Suppressor macrophage treated with lipopolysaccharide for 1 hour (primary cell): ENCODE results near the gene RAB11FIP4.

ENCODE experiments used
- DNase-seq, 3 donors: peaks; one replicate each; pipeline ENCODE4 v3.0.0-alpha.2; 2020 to 2022

RAB11FIP4 gene

DNA sequence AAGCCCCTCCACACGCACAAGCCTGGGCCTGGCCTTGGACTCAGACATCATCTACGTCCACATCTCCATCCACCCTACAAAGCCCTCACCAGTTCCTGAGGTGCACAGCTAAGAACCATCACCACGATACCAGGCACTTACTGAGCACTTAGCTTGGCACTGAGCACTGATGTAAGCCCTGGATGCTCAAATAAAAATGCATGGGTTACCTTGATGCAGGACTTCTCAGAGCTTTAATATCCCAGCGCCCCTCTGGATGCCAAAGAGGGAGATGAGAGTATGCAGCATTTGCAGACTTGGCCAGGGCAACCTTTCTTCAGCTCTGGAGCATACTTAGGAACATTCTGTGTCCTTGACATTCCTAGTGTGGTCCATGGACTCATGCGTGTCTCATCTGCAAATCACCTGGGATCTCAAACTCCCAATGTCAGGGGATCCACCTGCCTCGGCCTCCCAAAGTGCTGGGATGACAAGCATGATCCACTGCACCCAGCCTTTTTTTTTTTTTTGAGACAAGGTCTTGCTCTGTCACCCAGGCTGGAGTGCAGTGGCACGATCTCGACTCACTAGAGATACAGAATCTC, 69.8 kb downstream of the RAB11FIP4 start:
- no peak for DNase-seq

DNA sequence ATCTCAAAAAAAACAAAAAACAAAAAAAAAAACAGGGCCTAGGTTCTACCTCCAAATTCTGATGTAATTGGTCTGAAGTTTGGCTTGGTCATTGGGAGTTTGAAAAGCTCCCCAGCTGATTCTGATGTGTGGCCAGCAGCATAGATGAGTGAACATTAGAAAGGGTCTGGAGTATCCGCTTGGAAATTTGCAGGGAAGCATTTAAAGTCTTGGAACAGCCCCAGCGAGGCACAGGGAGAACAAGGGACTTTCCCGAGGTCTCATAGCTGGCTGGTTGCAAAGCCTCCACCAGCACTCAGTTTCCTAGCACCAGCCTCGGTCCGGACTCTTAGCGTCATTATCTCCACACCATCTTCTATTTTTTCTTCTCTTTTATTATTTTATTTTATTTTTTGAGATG, 70.8 kb downstream of the RAB11FIP4 start:
- no peak for DNase-seq

GRCh38 chr17:31466096-31466760, 74.8 kb downstream of the RAB11FIP4 start:
- DNase-seq = no peak

DNA sequence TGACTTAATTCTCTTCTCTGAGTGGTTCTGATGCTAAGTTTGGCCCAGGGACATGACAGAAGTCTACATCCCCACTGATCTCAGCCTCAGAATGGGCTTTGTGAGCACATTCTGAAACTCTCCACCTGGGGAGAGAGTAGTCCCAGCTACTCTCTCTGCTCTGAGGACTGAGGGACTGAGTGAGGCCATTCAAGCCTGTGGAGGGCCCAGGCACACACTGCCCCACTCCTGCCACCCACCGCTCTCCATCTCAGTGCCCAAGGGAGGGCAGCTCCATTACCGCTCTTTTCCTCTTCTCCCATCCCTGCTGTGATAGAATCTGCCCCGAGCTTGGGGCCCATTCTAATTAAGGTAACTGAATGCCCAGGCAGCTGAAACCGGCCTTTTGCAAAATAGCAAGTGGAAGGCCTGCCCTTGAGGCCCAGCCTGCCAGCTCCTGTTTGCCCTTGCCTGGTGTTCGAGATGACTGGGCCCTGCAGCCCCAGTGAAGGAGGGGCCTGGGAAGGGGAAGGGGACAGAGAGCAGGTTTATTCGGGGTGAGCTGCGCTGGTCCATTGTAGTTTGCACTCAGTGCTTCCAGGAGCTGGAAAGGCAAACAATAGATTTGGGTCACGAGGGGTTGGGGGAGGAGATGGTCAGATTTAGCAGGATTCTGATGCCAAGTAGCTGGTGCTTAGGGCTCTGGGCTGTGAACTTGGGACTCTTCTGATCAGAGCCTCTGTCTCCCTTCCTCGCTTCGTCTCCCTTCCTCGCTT, 76.2 kb downstream of the RAB11FIP4 start:
- no peak for DNase-seq

GRCh38 chr17:31469959-31470358, 78.5 kb downstream of the RAB11FIP4 start:
- DNase-seq = peak in 1 of 3 donors; percentile 17

DNA sequence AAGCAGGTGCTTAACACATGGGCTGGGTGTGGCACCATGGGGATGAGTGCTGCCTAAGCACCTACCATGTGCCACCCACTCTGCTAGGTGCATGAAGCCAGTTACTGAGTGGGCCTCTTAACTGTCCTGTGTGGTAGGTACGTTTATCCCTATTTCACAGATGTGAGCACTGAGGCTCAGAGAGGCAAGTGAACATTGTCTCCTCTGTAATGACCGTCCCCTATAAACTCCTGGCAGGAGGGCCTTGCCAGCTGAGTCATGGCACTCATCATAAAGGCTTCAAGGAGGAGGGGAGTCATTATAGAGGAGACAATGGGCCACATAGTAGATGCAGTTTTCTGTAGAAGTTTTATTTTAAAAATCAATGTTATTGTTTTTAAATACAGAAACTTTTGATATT, 79.1 kb downstream of the RAB11FIP4 start:
- DNase-seq = no peak

DNA sequence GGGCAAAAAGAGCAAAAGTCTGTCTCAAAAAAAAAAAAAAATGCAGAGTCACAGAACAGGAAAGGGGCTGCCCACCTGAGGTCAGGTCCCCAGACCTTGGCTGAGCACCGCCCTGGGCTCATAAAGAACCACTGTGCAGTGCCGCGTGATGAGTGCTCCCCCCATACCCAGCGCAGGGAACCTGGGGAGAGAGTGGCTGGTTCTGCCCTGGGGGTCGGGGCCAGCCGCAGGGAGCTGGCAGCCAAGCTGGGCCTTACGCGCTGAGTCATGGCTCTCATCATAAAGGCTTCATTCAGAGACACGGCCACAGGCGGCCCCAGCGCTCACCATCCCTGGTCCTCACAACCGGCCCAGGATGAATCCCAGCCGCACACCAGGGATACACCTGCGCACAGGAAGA, 80.7 kb downstream of the RAB11FIP4 start:
- no peak for DNase-seq

GRCh38 chr17:31475378-31476162, 84.1 kb downstream of the RAB11FIP4 start:
- no peak for DNase-seq

- DNase-seq = no peak
Observed at GRCh38 chr17:31476525-31477416, 85.3 kb downstream of the RAB11FIP4 start.

DNA sequence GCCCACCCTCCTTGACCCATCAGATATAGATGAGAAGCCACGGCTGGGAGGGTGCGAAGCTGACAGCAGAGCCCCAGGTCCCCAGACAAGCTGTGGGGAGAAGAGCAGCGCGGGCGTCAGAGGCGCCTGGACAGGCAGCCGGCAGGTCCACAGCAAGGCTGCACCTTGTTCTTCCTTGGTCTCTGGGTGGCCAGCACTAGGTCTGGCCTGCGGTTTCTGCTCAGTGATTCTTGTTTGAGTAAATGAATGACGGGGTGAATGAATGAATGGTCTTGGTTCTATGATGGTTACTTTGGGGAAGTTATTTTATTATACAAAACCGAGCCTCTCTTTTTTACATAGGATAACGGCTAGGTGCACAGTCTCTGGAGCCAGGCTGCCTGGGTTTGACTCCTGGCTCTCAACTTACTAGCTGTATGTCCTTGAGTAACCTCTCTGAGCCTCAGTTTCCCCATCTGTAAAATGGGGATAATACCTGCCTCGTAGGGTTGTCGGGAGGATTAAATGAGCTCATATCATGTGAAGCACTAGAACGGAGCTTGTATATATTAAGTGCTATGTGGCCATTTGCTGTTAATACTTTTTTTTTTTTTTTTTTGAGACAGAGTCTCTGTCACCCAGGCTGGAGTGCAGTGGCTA, 86.1 kb downstream of the RAB11FIP4 start:
- no peak for DNase-seq

DNA sequence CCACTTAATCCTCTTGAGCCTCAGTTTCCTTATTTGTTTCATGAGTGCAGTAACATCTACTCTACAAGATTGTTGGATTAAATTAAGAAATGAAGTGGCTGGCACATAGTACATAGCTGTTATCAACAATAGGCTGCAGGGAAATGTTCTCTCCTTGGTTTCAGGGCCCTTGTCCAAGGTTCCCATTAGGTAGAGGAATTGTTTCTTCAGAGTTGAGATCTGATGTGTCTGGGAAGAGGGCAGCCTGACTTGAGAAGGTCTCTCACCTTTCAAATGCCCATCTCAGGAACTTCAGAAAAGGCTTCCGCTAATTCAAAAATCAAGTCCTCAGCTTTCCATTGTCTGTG, 87.6 kb downstream of the RAB11FIP4 start:
- no peak for DNase-seq

DNA sequence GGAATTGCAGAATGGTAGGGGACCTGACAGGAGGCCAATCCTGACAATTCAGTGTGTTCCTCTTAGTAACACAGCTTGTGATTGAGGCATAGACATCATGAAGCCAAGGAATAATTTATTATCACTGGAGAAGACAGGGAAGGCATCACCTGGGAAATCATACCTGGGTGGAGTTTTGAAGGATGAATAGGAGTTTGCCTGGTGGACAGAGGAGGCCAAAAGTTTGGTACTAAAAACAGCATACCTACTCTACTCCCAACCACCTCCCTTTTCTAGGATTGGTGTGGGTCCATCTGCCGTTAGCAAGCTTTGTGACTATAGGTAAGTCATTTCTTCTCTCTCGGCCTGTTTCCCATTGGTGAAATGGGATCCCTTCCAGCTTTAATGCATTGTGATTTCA, 88.0 kb downstream of the RAB11FIP4 start:
- DNase-seq = no peak

- no peak for DNase-seq
Observed at GRCh38 chr17:31480067-31480466, 88.6 kb downstream of the RAB11FIP4 start.

GRCh38 chr17:31480904-31481782, 89.7 kb downstream of the RAB11FIP4 start:
- no peak for DNase-seq

- no peak for DNase-seq
Observed at GRCh38 chr17:31481783-31482081, 90.3 kb downstream of the RAB11FIP4 start.

DNA sequence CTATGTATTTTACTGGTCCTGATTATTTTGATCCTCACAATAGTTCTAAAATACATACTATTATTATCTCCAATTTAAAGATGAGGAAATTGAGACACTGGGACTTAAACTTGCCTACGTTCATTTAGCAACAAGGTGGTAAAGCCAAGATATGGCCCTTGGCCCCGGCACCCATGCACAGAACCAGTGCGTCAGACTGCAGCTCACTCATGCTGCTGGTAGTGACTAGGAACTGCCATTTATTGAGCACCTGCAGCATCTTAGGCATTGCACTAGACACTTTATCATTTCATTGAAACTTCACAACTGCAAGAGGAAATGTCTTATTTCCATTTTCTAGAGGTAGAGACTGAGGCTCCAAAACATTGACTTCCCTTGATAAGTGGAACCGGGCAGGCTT, 93.3 kb downstream of the RAB11FIP4 start:
- DNase-seq = no peak

- peak; percentile 39 to 48 (median 42) for DNase-seq
Observed at GRCh38 chr17:31486351-31487062, 95.0 kb downstream of the RAB11FIP4 start.

DNA sequence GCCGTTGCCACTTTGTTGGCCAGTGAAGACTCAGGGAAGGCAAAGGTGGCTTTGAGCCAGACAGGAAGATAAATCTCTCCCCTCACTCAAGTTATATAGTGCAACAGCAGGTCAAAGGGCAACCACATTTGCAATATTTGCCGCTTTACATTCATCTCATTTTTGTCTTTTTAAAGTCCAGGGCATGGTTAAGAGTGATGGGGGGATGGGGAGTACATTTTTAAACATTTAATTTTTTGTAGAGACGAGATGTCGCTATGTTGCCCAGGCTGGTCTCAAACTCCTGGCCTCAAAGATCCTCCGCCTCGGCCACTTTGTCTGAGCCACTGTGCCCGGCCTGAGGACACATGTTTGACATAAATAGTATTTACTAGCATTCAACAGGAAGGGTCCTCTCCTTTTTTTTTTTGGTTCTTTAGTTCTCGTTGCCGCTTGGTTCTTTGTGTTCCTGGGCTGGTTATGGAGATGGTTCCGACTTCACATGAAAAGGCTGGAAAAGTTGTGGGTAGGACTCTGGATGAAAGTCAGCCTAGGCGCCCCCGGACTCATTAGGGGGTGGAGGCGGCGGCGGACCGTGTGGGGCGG, 95.7 kb downstream of the RAB11FIP4 start:
- no peak for DNase-seq

DNA sequence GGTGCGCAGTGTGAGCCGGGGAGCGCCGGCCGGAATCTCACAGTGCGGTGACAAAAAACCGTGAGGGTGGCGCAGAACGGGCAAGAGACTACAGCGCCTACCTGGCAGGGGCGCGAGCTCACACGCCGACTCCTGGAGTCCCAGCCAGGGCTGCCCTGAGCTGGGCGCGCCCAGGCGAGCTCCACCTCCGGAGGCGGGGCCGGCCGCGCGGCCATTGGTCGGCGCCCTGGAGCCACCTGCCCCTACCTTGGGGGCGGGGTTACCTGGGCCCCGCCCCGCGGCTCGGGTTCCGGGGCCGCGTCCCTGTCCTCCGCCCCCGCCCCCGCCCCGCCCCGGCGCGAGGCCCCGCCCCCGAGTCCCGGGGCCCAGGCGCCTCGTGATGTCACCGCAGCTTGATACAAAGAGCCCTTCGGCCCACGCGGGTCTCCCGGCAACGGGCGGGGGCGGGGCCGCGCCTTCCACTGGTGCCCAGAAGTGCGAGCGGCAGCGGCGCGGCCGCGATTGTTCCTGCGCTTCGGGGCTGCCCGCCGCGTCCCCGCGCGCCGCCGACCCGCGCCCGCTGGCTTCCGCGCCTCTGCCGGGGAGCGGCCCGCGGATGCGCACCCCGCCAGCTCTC, 96.3 kb downstream of the RAB11FIP4 start:
- DNase-seq = peak; percentile 93 to 98 (median 96)
